Measurements from ENCODE around the gene MRTO4. TPM values are rescaled to one million over a fixed set of nuclear protein-coding genes. Genes with fewer than 3 reads are reported as not detected.
A peak's percentile ranks its signal among the peaks of the same experiment; 100 is the strongest.

The MRTO4 gene
- total and polyA plus RNA-seq, 9 of the 15 experiments (the other 6 are each of a cell fraction or from before 2014, with no cell fraction given): 62.0 to 173 (median 146) TPM

- TF ChIP-seq ATF7 (IDR thresholded peaks at IDR 0.05) (no peak), NELFE (IDR thresholded peaks at IDR 0.05; ENCODE audit: insufficient read depth, insufficient read length) (no peak), TSC22D4 (tag; IDR thresholded peaks at IDR 0.05) (no peak), PHTF2 (CRISPR knock-in tag; IDR thresholded peaks at IDR 0.05) (peak; percentile 6; the same call in 1 of the 2 replicates), TBL1XR1 (IDR thresholded peaks at IDR 0.05; ENCODE audit: low read length in 2 of 2) (peak in 1 of 2 experiments; percentile 39; a peak in 1 of 4 replicates), ZNF764 (CRISPR knock-in tag; IDR thresholded peaks at IDR 0.05; ENCODE audit: low read depth) (no peak), PRDM10 (IDR thresholded peaks at IDR 0.05; ENCODE audit: partially characterized antibody) (peak; percentile 94), RAD51 (IDR thresholded peaks at IDR 0.05; ENCODE audit: borderline replicate concordance, low read depth) (peak; percentile 45; the same call in 1 of the 2 replicates), PREB (CRISPR knock-in tag; IDR thresholded peaks at IDR 0.05) (0 out of 2 replicates have a peak, but pooled peaks have one; percentile 43), GATA2 (CRISPR knock-in tag; IDR thresholded peaks at IDR 0.05) (0 out of 2 replicates have a peak, but pooled peaks have one; percentile 13), SREBF2 (CRISPR knock-in tag; IDR thresholded peaks at IDR 0.05) (no peak)
- TF ChIP-seq, protein P1, sequence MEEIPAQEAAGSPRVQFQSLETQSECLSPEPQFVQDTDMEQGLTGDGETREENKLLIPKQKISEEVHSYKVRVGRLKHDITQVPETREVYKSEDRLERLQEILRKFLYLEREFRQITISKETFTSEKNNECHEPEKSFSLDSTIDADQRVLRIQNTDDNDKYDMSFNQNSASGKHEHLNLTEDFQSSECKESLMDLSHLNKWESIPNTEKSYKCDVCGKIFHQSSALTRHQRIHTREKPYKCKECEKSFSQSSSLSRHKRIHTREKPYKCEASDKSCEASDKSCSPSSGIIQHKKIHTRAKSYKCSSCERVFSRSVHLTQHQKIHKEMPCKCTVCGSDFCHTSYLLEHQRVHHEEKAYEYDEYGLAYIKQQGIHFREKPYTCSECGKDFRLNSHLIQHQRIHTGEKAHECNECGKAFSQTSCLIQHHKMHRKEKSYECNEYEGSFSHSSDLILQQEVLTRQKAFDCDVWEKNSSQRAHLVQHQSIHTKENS (CRISPR knock-in tag; IDR thresholded peaks at IDR 0.05): no peak
- TF ChIP-seq, protein P2, sequence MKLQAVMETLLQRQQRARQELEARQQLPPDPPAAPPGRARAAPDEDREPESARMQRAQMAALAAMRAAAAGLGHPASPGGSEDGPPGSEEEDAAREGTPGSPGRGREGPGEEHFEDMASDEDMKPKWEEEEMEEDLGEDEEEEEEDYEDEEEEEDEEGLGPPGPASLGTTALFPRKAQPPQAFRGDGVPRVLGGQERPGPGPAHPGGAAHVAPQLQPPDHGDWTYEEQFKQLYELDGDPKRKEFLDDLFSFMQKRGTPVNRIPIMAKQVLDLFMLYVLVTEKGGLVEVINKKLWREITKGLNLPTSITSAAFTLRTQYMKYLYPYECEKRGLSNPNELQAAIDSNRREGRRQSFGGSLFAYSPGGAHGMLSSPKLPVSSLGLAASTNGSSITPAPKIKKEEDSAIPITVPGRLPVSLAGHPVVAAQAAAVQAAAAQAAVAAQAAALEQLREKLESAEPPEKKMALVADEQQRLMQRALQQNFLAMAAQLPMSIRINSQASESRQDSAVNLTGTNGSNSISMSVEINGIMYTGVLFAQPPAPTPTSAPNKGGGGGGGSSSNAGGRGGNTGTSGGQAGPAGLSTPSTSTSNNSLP (IDR thresholded peaks at IDR 0.05; ENCODE audit: borderline replicate concordance, low read depth, low read length): peak; percentile 87; the same call in 1 of the 2 replicates
- TF ChIP-seq, protein P3, sequence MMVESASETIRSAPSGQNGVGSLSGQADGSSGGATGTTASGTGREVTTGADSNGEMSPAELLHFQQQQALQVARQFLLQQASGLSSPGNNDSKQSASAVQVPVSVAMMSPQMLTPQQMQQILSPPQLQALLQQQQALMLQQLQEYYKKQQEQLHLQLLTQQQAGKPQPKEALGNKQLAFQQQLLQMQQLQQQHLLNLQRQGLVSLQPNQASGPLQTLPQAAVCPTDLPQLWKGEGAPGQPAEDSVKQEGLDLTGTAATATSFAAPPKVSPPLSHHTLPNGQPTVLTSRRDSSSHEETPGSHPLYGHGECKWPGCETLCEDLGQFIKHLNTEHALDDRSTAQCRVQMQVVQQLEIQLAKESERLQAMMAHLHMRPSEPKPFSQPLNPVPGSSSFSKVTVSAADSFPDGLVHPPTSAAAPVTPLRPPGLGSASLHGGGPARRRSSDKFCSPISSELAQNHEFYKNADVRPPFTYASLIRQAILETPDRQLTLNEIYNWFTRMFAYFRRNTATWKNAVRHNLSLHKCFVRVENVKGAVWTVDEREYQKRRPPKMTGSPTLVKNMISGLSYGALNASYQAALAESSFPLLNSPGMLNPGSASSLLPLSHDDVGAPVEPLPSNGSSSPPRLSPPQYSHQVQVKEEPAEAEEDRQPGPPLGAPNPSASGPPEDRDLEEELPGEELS (CRISPR knock-in tag; IDR thresholded peaks at IDR 0.05; ENCODE audit: borderline replicate concordance): 0 out of 2 replicates have a peak, but pooled peaks have one; percentile 59
- TF ChIP-seq, protein P4, sequence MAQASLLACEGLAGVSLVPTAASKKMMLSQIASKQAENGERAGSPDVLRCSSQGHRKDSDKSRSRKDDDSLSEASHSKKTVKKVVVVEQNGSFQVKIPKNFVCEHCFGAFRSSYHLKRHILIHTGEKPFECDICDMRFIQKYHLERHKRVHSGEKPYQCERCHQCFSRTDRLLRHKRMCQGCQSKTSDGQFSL (CRISPR knock-in tag; IDR thresholded peaks at IDR 0.05): 0 out of 2 replicates have a peak, but pooled peaks have one; percentile 8
- TF ChIP-seq, protein P4 (tag; IDR thresholded peaks at IDR 0.05): no peak
These were observed 42.1 kb upstream of the MRTO4 start (continued) for GRCh38 chr1:19209439-19209989.

All from K562 (cell line).